Liver (tissue), 3 donors: ENCODE data around the gene TARBP1.

Experiments
- EGR1 ChIP-seq, 2 donors: IDR thresholded peaks; 2 replicates each; pipeline ENCODE4 v1.6.1; 2016 to 2018; ENCODE audit warnings: antibody characterized with exemption in 2 of 2, low read depth in 2 of 2
- FOXA1 ChIP-seq: IDR thresholded peaks from 2 replicates; pipeline ENCODE4 v1.6.1; 2016; ENCODE audit warnings: antibody characterized with exemption
- GABPA ChIP-seq, 2 donors: IDR thresholded peaks in 1 of 2; conservative IDR thresholded peaks in 1 of 2; 2 replicates each; pipeline ENCODE4 v1.6.1; 2016; ENCODE audit warnings: antibody characterized with exemption in 2 of 2, mild to moderate bottlenecking in 1 of 2, moderate library complexity in 1 of 2
- JUND ChIP-seq, 2 donors: IDR thresholded peaks; 2 replicates each; pipeline ENCODE4 v1.6.1; 2016; ENCODE audit warnings: antibody characterized with exemption in 2 of 2
- RAD21 ChIP-seq, 2 donors: IDR thresholded peaks; 2 replicates each; pipeline ENCODE4 v1.6.1; 2016; ENCODE audit warnings: antibody characterized with exemption in 2 of 2, mild to moderate bottlenecking in 2 of 2
- RXRA ChIP-seq, 2 donors: IDR thresholded peaks; 2 replicates each; pipeline ENCODE4 v1.6.1; 2017 to 2018; ENCODE audit warnings: antibody characterized with exemption in 2 of 2, mild to moderate bottlenecking in 1 of 2
- TAF1 ChIP-seq: conservative IDR thresholded peaks from 2 replicates; pipeline ENCODE4 v1.6.1; 2016; ENCODE audit warnings: antibody characterized with exemption, mild to moderate bottlenecking
- YY1 ChIP-seq: IDR thresholded peaks from 2 replicates; pipeline ENCODE4 v1.6.1; 2016; ENCODE audit warnings: antibody characterized with exemption, mild to moderate bottlenecking
- TF ChIP-seq, protein P1 (sequence below): fragments of 150-350 bp; IDR thresholded peaks from 2 replicates; pipeline ENCODE4 v1.5.1; 2017; ENCODE audit warnings: improper control_type of control experiment, low read depth, low read length; ENCODE audit not compliant: missing input control
- TF ChIP-seq, protein P2 (sequence below): IDR thresholded peaks from 2 replicates; pipeline ENCODE4 v1.6.1; 2016; ENCODE audit warnings: antibody characterized with exemption, mild to moderate bottlenecking
- TF ChIP-seq, protein P3 (sequence below): IDR thresholded peaks from 2 replicates; pipeline ENCODE4 v1.6.1; 2016; ENCODE audit warnings: antibody characterized with exemption
- TF ChIP-seq, protein P4 (sequence below): IDR thresholded peaks from 2 replicates; pipeline ENCODE4 v1.6.1; 2016; ENCODE audit warnings: antibody characterized with exemption
- TF ChIP-seq, protein P5 (sequence below): IDR thresholded peaks from 2 replicates; pipeline ENCODE4 v1.6.1; 2016; ENCODE audit warnings: antibody characterized with exemption
- donor health status: healthy.
- donor health status: healthy.

DNA sequence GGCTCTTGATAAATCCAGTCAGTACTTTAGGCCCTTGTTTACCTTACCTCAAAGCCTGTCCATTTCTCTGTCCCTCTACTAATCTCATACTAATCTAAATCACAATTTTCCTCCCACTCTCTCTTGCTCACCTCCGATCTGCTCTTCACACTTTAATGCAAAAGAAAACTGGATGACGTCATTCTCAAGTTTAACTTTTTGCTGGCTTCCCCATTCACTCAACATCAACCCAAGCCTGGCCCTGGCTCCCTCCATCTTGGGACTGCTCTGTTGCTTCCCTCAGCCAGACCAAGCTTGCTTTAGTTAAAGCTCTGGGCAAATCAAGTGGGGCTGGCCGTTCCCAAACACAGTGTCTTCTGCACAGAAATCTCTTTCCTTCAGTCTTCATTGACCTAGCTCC lies 76.0 kb downstream of the TARBP1 start:
- TF ChIP-seq, protein P1, sequence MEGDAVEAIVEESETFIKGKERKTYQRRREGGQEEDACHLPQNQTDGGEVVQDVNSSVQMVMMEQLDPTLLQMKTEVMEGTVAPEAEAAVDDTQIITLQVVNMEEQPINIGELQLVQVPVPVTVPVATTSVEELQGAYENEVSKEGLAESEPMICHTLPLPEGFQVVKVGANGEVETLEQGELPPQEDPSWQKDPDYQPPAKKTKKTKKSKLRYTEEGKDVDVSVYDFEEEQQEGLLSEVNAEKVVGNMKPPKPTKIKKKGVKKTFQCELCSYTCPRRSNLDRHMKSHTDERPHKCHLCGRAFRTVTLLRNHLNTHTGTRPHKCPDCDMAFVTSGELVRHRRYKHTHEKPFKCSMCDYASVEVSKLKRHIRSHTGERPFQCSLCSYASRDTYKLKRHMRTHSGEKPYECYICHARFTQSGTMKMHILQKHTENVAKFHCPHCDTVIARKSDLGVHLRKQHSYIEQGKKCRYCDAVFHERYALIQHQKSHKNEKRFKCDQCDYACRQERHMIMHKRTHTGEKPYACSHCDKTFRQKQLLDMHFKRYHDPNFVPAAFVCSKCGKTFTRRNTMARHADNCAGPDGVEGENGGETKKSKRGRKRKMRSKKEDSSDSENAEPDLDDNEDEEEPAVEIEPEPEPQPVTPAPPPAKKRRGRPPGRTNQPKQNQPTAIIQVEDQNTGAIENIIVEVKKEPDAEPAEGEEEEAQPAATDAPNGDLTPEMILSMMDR = no peak
- TF ChIP-seq, protein P2, sequence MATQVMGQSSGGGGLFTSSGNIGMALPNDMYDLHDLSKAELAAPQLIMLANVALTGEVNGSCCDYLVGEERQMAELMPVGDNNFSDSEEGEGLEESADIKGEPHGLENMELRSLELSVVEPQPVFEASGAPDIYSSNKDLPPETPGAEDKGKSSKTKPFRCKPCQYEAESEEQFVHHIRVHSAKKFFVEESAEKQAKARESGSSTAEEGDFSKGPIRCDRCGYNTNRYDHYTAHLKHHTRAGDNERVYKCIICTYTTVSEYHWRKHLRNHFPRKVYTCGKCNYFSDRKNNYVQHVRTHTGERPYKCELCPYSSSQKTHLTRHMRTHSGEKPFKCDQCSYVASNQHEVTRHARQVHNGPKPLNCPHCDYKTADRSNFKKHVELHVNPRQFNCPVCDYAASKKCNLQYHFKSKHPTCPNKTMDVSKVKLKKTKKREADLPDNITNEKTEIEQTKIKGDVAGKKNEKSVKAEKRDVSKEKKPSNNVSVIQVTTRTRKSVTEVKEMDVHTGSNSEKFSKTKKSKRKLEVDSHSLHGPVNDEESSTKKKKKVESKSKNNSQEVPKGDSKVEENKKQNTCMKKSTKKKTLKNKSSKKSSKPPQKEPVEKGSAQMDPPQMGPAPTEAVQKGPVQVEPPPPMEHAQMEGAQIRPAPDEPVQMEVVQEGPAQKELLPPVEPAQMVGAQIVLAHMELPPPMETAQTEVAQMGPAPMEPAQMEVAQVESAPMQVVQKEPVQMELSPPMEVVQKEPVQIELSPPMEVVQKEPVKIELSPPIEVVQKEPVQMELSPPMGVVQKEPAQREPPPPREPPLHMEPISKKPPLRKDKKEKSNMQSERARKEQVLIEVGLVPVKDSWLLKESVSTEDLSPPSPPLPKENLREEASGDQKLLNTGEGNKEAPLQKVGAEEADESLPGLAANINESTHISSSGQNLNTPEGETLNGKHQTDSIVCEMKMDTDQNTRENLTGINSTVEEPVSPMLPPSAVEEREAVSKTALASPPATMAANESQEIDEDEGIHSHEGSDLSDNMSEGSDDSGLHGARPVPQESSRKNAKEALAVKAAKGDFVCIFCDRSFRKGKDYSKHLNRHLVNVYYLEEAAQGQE = no peak
- TF ChIP-seq TAF1 (no peak), JUND (IDR thresholded peaks at IDR 0.05) (no peak), RAD21 (IDR thresholded peaks at IDR 0.05) (no peak), RXRA (IDR thresholded peaks at IDR 0.05) (no peak), YY1 (no peak), GABPA (IDR thresholded peaks at IDR 0.05 in 1 of 2, conservative IDR thresholded peaks at IDR 0.05 in 1 of 2) (no peak), EGR1 (IDR thresholded peaks at IDR 0.05; ENCODE audit: low read depth in 2 of 2) (no peak), FOXA1 (no peak)
- TF ChIP-seq, protein P3, sequence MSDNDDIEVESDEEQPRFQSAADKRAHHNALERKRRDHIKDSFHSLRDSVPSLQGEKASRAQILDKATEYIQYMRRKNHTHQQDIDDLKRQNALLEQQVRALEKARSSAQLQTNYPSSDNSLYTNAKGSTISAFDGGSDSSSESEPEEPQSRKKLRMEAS = no peak
- TF ChIP-seq, protein P4, sequence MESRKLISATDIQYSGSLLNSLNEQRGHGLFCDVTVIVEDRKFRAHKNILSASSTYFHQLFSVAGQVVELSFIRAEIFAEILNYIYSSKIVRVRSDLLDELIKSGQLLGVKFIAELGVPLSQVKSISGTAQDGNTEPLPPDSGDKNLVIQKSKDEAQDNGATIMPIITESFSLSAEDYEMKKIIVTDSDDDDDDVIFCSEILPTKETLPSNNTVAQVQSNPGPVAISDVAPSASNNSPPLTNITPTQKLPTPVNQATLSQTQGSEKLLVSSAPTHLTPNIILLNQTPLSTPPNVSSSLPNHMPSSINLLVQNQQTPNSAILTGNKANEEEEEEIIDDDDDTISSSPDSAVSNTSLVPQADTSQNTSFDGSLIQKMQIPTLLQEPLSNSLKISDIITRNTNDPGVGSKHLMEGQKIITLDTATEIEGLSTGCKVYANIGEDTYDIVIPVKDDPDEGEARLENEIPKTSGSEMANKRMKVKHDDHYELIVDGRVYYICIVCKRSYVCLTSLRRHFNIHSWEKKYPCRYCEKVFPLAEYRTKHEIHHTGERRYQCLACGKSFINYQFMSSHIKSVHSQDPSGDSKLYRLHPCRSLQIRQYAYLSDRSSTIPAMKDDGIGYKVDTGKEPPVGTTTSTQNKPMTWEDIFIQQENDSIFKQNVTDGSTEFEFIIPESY = no peak
- TF ChIP-seq, protein P5, sequence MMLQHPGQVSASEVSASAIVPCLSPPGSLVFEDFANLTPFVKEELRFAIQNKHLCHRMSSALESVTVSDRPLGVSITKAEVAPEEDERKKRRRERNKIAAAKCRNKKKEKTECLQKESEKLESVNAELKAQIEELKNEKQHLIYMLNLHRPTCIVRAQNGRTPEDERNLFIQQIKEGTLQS = no peak
